ENCODE results near the gene KRT39.
"Not testable (repeated sequence)": the region's sequence is repeated elsewhere in the genome, so short reads cannot be mapped to it uniquely, and the experiment has no call there.

KRT39 gene

GRCh38 chr17:40936976-40937375 is 29.8 kb downstream of the KRT39 start:
- DNase-seq: no peak

- no peak for DNase-seq
These were observed 30.2 kb downstream of the KRT39 start for GRCh38 chr17:40936437-40936971.

GRCh38 chr17:40935624-40936023 is 31.1 kb downstream of the KRT39 start:
- no peak for DNase-seq

DNA sequence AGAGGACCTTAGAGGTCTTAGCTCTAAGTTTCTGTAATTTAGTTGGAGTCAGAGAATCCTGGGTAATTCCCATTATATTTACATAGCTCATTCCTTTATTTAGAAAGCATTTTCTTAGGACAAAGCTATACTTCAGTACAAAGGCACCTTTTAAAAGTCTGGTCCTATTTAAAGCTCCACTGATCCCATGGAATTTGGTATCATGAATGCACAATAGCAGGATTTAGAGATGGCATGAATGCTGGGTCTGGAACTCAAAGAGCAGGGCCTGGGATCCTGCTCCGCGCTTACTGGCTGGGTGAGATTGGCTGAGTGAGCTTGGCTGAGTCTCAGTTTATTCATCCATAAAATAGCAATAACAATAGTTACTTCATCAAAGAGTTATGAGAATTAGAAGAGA is 34.1 kb downstream of the KRT39 start:
- DNase-seq: no peak

- DNase-seq: no peak
These were observed 35.4 kb downstream of the KRT39 start for GRCh38 chr17:40931311-40931710.

DNA sequence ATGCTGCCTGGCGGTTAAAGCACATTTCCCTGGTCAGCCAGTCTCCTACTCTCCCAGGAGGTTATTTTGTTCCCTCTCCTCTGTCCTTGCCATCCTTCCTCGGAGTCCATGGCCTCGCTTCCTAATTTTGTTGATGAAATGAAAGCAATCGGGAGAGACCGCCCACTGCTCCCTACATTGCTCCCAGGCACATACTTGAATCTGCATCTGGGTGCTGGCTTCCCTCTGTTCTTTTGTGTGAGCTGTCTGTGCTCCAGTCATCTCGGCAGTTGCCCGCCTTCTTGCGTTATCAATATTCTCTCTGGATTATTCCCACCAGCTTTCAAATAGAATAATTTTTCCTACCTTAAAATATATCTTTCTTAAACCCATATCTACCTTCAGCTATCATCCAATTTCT is 40.4 kb downstream of the KRT39 start:
- no peak for DNase-seq

DNA sequence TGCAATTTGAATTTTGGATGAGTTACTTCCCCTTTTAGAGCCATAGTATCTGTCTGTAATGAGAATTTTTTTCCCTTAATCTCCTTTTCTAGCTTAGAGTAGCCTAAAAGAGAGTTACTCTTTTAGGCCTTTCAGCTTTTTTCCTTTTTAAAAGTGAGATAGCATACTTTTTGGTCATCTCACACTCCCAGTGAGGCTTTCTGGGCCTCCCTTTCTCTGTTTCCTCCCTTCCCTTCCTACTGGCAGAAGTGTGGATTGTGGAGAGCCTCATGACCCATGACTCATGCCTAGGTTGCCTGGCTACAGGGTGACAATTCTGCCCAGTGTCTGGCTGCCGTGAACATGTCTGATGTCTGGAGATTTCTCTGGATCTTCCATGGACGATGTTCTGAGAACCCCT is 44.5 kb downstream of the KRT39 start:
- no peak for DNase-seq

DNA sequence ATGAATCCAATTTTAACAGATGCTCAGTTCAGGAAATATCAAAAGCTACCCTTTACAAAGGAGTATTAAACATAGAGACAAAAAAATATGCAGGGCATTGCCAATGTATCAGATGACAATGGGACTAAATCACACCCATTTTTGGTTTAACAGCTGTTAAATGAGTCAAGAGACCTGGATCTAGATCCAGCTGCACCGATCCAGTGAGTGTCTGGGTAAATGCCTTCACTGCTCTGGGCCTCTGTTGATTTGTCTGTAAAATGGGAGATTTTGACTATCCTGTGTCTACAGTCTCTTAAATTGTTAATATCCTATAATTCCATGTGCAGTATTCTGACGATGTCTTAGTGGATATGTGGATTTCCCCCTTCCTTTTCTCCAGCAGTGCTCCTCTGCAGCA is 45.7 kb downstream of the KRT39 start:
- no peak for DNase-seq

DNA sequence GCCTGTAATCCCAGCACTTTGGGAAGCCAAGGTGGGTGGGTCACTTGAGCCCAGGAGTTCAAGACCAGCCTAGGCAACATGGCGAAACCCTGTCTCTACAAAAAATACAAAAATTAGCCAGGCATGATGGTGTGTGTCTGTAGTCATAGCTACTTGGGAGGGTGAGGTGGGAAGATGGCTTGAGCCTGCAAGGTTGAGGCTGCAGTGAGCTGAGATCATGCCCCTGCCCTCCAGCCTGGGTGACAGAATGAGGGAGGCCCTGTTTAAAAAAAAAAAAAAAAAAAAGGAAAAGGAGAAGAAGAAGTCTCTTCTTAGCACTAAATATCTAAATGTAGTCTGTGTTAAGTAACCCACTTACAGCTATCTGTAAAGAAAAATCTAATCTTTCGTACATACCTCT is 49.6 kb downstream of the KRT39 start:
- not testable (repeated sequence) for DNase-seq

- DNase-seq: no peak
These were observed 50.4 kb downstream of the KRT39 start for GRCh38 chr17:40916366-40916765.

- no peak for DNase-seq
These were observed 51.0 kb downstream of the KRT39 start for GRCh38 chr17:40915721-40916256.

DNA sequence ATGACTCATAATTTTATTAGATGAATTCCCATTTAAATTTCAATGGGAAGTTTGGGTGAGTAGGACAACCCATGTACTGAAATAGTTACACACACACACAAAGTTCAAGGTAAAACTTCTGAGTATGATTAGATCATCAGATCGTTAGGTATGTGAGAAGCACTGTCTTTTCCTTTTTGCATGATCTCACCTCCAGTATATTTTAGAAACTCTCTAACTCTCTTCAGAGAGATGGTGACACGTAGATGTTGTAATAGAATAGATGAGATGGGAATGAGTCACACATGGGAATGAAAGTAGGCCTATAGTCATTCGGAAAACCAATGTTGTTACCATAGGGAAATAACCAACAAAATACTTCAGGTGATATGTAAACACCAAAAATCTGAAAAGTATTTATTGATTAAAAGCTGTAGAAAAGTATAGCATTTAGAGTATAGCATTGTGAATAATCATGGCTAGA is 51.5 kb downstream of the KRT39 start:
- DNase-seq: no peak

DNA sequence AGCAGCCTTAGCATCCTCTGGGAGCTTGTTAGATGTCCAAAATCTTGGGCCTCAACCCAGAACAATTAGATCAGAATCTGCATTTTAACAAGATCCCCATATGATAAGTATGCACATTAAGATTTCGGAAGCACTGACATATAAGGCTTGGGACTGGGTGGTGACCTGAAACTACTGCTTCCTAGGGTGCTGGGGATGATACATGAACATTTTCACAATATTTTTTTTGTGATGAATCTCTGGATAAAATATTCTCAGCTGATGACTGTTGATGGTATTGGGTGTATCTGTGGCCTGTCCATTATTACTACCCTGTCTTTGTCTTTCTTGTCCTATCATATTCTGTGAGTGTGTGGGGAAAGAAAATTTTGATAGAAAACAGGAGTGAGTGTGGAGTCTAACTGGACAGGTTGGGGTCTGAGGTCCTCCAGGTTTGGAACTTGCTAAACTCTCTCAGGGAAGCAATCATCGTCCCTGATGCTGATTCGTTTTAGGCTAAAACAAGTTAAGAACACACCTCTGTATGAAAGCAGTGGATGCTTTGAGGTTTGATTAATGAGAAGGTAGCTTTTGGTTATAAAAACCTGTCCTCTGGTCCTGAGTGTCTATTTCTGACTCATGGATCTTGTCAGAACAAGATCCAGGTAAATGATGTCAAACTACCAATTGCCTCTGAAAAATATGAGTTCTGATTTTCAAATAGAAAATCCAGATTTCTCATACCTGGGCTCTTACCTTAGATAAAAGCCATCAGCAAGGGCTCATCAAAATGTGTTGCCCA is 52.5 kb downstream of the KRT39 start:
- DNase-seq: no peak

DNA sequence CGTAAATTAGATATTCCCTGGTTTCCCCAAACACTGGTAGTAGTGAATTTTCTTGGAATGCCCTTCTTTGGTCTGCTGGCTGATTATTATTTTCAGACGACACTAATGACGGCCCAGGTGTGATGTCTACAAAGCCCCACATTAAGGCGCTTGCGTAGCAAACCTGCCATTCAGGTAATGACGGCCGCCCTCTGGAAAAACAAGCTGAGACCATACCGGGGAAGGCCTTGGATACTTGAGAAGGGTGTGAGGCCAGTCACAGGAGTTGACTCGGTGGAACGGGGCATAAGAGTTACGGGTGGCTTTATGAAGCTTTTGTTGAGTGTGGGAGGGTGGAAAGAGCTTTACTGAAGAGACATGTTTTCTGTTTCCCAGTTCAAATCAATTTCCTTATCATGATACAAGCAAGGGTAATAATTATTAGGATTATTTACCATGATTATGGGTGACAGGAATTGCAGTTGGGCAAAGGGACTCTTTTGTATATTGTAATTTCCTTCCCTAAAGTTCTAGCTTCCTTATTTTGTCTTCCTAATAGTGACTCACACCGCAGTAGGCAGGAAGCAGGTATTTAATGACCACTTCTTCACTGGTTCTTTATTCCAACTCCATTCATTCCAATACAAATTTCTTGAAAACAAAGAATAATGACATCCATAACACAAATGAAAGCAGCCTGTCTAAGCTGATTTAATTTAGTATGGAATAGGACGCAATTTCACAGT is 54.1 kb downstream of the KRT39 start:
- DNase-seq: no peak

GRCh38 chr17:40910441-40910841 is 56.3 kb downstream of the KRT39 start:
- DNase-seq: no peak

- DNase-seq: no peak
These were observed 57.0 kb downstream of the KRT39 start for GRCh38 chr17:40909755-40910154.

GRCh38 chr17:40909351-40909750 is 57.4 kb downstream of the KRT39 start:
- DNase-seq: peak; percentile 63
